ENCODE data around the gene NAPSA. TPM values are rescaled to one million over a fixed set of nuclear protein-coding genes. Genes with fewer than 3 reads are reported as not detected.

NAPSA gene
- total and polyA plus RNA-seq, 9 of the 15 experiments (the other 6 are each of a cell fraction or from before 2014, with no cell fraction given) = 0.25 to 1.9 (median 0.69) TPM

DNA sequence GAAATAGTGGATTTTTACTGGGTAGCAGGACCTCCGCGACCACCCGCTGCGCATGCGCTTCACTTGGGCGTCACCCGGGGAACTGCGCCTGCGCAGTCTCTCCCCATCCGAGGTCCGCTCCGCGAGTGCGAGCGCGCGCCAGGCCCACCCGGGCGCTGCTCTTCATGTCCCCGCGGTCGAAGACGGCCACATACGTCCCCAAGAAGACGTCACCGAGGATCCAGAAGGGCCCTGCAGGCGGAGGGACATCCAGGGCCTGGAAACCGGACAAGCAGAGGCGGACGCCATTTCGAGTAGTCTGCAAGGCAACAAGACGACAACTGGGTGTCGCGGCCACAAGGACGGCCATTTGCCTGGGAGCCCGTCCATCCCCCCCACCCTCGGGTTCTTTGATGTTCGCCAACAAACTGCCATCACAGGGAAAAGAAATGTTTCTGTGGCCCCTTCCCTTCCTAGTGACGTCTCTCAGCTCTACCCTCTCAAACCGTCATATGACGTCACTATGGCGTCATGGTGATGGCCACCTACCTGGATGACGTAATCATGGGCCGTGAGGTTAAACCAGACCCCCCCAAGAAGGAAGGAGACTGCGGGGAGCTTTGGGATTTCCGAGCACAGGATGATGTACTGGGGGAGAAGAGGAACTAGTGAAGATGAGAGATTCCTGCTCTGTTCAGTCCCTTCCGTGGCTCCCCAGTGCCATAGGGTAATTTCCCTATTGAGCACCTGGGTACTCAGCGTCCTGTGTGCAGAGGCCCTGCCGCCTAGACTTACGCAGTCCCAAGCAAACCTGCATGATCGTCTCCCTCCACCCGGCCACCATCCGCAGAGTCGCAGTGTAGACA is 6.7 kb downstream of the NAPSA start (continued):
- no peak for TF ChIP-seq NR4A1 (CRISPR knock-in tag; IDR thresholded peaks at IDR 0.05)
- peak; percentile 55; the same call in 1 of the 2 replicates for TF ChIP-seq NR4A1 (tag; IDR thresholded peaks at IDR 0.05)
- TF ChIP-seq MXI1 (IDR thresholded peaks at IDR 0.05; ENCODE audit: low read depth, low read length) = no peak
- no peak for TF ChIP-seq PRMT5 (CRISPR knock-in tag; IDR thresholded peaks at IDR 0.05)
- TF ChIP-seq EHMT2 (IDR thresholded peaks at IDR 0.05) = no peak
- TF ChIP-seq, protein P1, sequence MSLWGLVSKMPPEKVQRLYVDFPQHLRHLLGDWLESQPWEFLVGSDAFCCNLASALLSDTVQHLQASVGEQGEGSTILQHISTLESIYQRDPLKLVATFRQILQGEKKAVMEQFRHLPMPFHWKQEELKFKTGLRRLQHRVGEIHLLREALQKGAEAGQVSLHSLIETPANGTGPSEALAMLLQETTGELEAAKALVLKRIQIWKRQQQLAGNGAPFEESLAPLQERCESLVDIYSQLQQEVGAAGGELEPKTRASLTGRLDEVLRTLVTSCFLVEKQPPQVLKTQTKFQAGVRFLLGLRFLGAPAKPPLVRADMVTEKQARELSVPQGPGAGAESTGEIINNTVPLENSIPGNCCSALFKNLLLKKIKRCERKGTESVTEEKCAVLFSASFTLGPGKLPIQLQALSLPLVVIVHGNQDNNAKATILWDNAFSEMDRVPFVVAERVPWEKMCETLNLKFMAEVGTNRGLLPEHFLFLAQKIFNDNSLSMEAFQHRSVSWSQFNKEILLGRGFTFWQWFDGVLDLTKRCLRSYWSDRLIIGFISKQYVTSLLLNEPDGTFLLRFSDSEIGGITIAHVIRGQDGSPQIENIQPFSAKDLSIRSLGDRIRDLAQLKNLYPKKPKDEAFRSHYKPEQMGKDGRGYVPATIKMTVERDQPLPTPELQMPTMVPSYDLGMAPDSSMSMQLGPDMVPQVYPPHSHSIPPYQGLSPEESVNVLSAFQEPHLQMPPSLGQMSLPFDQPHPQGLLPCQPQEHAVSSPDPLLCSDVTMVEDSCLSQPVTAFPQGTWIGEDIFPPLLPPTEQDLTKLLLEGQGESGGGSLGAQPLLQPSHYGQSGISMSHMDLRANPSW (CRISPR knock-in tag; IDR thresholded peaks at IDR 0.05) = no peak; the same call in 1 of the 2 replicates
- TF ChIP-seq NR0B1 (IDR thresholded peaks at IDR 0.05; ENCODE audit: partially characterized antibody) = no peak
- 0 out of 2 replicates have a peak, but pooled peaks have one; percentile 34 for TF ChIP-seq RUNX1 (IDR thresholded peaks at IDR 0.05; ENCODE audit: low read depth)
- TF ChIP-seq ZNF23 (CRISPR knock-in tag; IDR thresholded peaks at IDR 0.05) = no peak
- TF ChIP-seq CEBPG (CRISPR knock-in tag; IDR thresholded peaks at IDR 0.05) = peak; percentile 87
- TF ChIP-seq CEBPG (tag; conservative IDR thresholded peaks at IDR 0.05 in 1 of 2, IDR thresholded peaks at IDR 0.05 in 1 of 2) = peak; percentile 93 to 94
- TF ChIP-seq, protein P2, sequence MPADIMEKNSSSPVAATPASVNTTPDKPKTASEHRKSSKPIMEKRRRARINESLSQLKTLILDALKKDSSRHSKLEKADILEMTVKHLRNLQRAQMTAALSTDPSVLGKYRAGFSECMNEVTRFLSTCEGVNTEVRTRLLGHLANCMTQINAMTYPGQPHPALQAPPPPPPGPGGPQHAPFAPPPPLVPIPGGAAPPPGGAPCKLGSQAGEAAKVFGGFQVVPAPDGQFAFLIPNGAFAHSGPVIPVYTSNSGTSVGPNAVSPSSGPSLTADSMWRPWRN (IDR thresholded peaks at IDR 0.05; ENCODE audit: low read depth) = no peak
- TF ChIP-seq ARNT (IDR thresholded peaks at IDR 0.05) = peak in 1 of 2 experiments; percentile 58; a peak in 1 of 4 replicates
- no peak for TF ChIP-seq SLC30A9 (CRISPR knock-in tag; IDR thresholded peaks at IDR 0.05)
- TF ChIP-seq HCFC1 (IDR thresholded peaks at IDR 0.05; ENCODE audit: low read depth, low read length) = no peak
- TF ChIP-seq ZNF282 (CRISPR knock-in tag; IDR thresholded peaks at IDR 0.05) = no peak
- TF ChIP-seq RBM25 (IDR thresholded peaks at IDR 0.05; ENCODE audit: low read depth, low read length, severe bottlenecking) = no peak
- TF ChIP-seq GTF2B (IDR thresholded peaks at IDR 0.05; ENCODE audit: extremely low read depth, insufficient read length) = no peak
- TF ChIP-seq SMAD4 (CRISPR knock-in tag; conservative IDR thresholded peaks at IDR 0.05) = peak; percentile 62; the same call in 1 of the 2 replicates
- TF ChIP-seq TAF9B (IDR thresholded peaks at IDR 0.05; ENCODE audit: partially characterized antibody) = no peak
- TF ChIP-seq LCOR (CRISPR knock-in tag; IDR thresholded peaks at IDR 0.05) = peak; percentile 62; the same call in 1 of the 2 replicates
- TF ChIP-seq ZNF695 (CRISPR knock-in tag; IDR thresholded peaks at IDR 0.05) = 0 out of 2 replicates have a peak, but pooled peaks have one; percentile 78
- TF ChIP-seq SIX5 (IDR thresholded peaks at IDR 0.05; ENCODE audit: borderline replicate concordance in 1 of 2, insufficient read depth in 1 of 2, low read depth in 1 of 2, low read length in 2 of 2) = no peak
- no peak for TF ChIP-seq ZFP1 (CRISPR knock-in tag; IDR thresholded peaks at IDR 0.05)

Data from K562 (cell line).